ENCODE data around the gene ADAMTS8.

The ADAMTS8 gene

DNA sequence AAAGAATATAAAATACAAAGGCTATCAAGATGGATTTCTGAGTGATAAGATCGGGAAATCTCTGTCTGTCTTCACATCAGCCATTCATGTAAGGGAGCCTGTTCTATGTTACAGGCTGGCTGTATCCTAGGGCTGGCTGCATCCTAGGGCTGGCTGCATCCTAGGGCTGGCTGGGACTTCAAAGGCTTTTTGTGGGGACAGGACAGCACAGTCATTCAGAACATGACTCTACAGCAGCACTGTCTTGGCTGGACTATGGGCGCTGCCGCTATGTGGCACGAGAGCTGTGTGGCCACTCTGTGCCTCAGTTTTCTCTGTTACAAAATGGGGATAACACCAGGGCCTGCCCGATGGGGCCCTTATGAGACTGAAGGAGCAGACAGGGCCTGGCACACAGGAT, 10.2 kb downstream of the ADAMTS8 start:
- no peaks in the 10 kb centered on the region for H3K27me3 ChIP-seq (ENCODE audit: insufficient read depth, low read length)
- no peak overlapping the region for H3K4ac ChIP-seq (ENCODE audit: low read depth, low read length)
- no peak overlapping the region for H3K4me2 ChIP-seq (ENCODE audit: low read length)
- no peak overlapping the region for H4K12ac ChIP-seq (ENCODE audit: low read depth, low read length)
- H4K8ac ChIP-seq (ENCODE audit: low read depth, low read length): no peak overlapping the region
- H2BK120ac ChIP-seq (ENCODE audit: insufficient read depth, low read length, poor library complexity): no peak overlapping the region
- H2AFZ ChIP-seq (ENCODE audit: insufficient read depth, low read length, poor library complexity): no peak overlapping the region
- no peak overlapping the region for H4K91ac ChIP-seq (ENCODE audit: low read depth, low read length)
- WGBS (ENCODE audit: extremely low coverage, insufficient coverage, insufficient read length): no CpG with 5 or more reads among the region's 5 CpGs
- H3K23ac ChIP-seq (ENCODE audit: low read length): no peak overlapping the region
- H2BK12ac ChIP-seq (ENCODE audit: low read length): no peak overlapping the region
- no peak overlapping the region for H2BK5ac ChIP-seq (ENCODE audit: low read depth, low read length, poor library complexity)
- no peaks in the 10 kb centered on the region for H3K36me3 ChIP-seq (ENCODE audit: control insufficient read depth in 1 of 2, insufficient read depth in 2 of 2, low read length in 2 of 2)
- peaks cover 1% of the 10 kb centered on the region for H3K9me3 ChIP-seq (ENCODE audit: insufficient read depth, low read depth, low read length)
- no peak overlapping the region for H2AK5ac ChIP-seq (ENCODE audit: low read length)
- H3K4me3 ChIP-seq (ENCODE audit: low read depth, low read length): no peak overlapping the region
- no peaks in the 10 kb centered on the region for H3K4me1 ChIP-seq (ENCODE audit: control insufficient read depth in 1 of 2, insufficient read depth in 2 of 2, low read length in 2 of 2)
- no peak overlapping the region for H3K9ac ChIP-seq (ENCODE audit: low read length)
- H3K14ac ChIP-seq (ENCODE audit: low read length): no peak overlapping the region
- no peak overlapping the region for H3K27ac ChIP-seq (ENCODE audit: low read depth, low read length)
- H3K79me1 ChIP-seq (ENCODE audit: low read length): no peaks in the 10 kb centered on the region
- no peak for DNase-seq
- no peak overlapping the region for H3K18ac ChIP-seq (ENCODE audit: low read length)
- no peaks in the 10 kb centered on the region for H3K79me2 ChIP-seq (ENCODE audit: control insufficient read depth, insufficient read depth, low read length, poor library complexity)

- H3K27ac ChIP-seq (ENCODE audit: low read depth, low read length): no peak overlapping the region
- no peaks in the 10 kb centered on the region for H3K79me1 ChIP-seq (ENCODE audit: low read length)
- H3K4me1 ChIP-seq (ENCODE audit: control insufficient read depth in 1 of 2, insufficient read depth in 2 of 2, low read length in 2 of 2): no peaks in the 10 kb centered on the region
- no peak overlapping the region for H4K8ac ChIP-seq (ENCODE audit: low read depth, low read length)
- H3K18ac ChIP-seq (ENCODE audit: low read length): no peak overlapping the region
- no peak overlapping the region for H3K23ac ChIP-seq (ENCODE audit: low read length)
- H3K14ac ChIP-seq (ENCODE audit: low read length): no peak overlapping the region
- H3K27me3 ChIP-seq (ENCODE audit: insufficient read depth, low read length): no peaks in the 10 kb centered on the region
- no peak overlapping the region for H3K4me2 ChIP-seq (ENCODE audit: low read length)
- no peak overlapping the region for H2AFZ ChIP-seq (ENCODE audit: insufficient read depth, low read length, poor library complexity)
- H2AK5ac ChIP-seq (ENCODE audit: low read length): no peak overlapping the region
- no peak overlapping the region for H3K9ac ChIP-seq (ENCODE audit: low read length)
- H2BK12ac ChIP-seq (ENCODE audit: low read length): no peak overlapping the region
- H3K4me3 ChIP-seq (ENCODE audit: low read depth, low read length): no peak overlapping the region
- no peak overlapping the region for H4K12ac ChIP-seq (ENCODE audit: low read depth, low read length)
- H2BK120ac ChIP-seq (ENCODE audit: insufficient read depth, low read length, poor library complexity): no peak overlapping the region
- H3K9me3 ChIP-seq (ENCODE audit: insufficient read depth, low read depth, low read length): peaks cover 1% of the 10 kb centered on the region
- no peak overlapping the region for H3K4ac ChIP-seq (ENCODE audit: low read depth, low read length)
- no peak for DNase-seq
- H2BK5ac ChIP-seq (ENCODE audit: low read depth, low read length, poor library complexity): no peak overlapping the region
- no peak overlapping the region for H4K91ac ChIP-seq (ENCODE audit: low read depth, low read length)
- H3K36me3 ChIP-seq (ENCODE audit: control insufficient read depth in 1 of 2, insufficient read depth in 2 of 2, low read length in 2 of 2): no peaks in the 10 kb centered on the region
- no peaks in the 10 kb centered on the region for H3K79me2 ChIP-seq (ENCODE audit: control insufficient read depth, insufficient read depth, low read length, poor library complexity)
- no CpG with 5 or more reads among the region's 11 CpGs for WGBS (ENCODE audit: extremely low coverage, insufficient coverage, insufficient read length)
These were observed 11.5 kb downstream of the ADAMTS8 start for GRCh38 chr11:130416906-130417305.

- Histone ChIP-seq H3K79me1 (ENCODE audit: low read length) (no peaks in the 10 kb centered on the region), H3K9me3 (ENCODE audit: insufficient read depth, low read depth, low read length) (peaks cover 1% of the 10 kb centered on the region), H4K91ac (ENCODE audit: low read depth, low read length) (no peak overlapping the region), H2AK5ac (ENCODE audit: low read length) (no peak overlapping the region), H3K4me1 (ENCODE audit: control insufficient read depth in 1 of 2, insufficient read depth in 2 of 2, low read length in 2 of 2) (no peaks in the 10 kb centered on the region), H3K27me3 (ENCODE audit: insufficient read depth, low read length) (no peaks in the 10 kb centered on the region), H3K4me2 (ENCODE audit: low read length) (no peak overlapping the region), H3K4ac (ENCODE audit: low read depth, low read length) (no peak overlapping the region), H3K23ac (ENCODE audit: low read length) (no peak overlapping the region), H3K27ac (ENCODE audit: low read depth, low read length) (no peak overlapping the region), H2BK120ac (ENCODE audit: insufficient read depth, low read length, poor library complexity) (no peak overlapping the region), H3K79me2 (ENCODE audit: control insufficient read depth, insufficient read depth, low read length, poor library complexity) (no peaks in the 10 kb centered on the region), H4K12ac (ENCODE audit: low read depth, low read length) (no peak overlapping the region), H2AFZ (ENCODE audit: insufficient read depth, low read length, poor library complexity) (no peak overlapping the region), H4K8ac (ENCODE audit: low read depth, low read length) (no peak overlapping the region), H3K18ac (ENCODE audit: low read length) (no peak overlapping the region), H3K4me3 (ENCODE audit: low read depth, low read length) (no peak overlapping the region), H3K9ac (ENCODE audit: low read length) (no peak overlapping the region), H2BK5ac (ENCODE audit: low read depth, low read length, poor library complexity) (no peak overlapping the region), H3K36me3 (ENCODE audit: control insufficient read depth in 1 of 2, insufficient read depth in 2 of 2, low read length in 2 of 2) (no peaks in the 10 kb centered on the region), H3K14ac (ENCODE audit: low read length) (no peak overlapping the region), H2BK12ac (ENCODE audit: low read length) (no peak overlapping the region)
- no CpG with 5 or more reads among the region's 12 CpGs for WGBS (ENCODE audit: extremely low coverage, insufficient coverage, insufficient read length)
- no peak for DNase-seq
These were observed 11.9 kb downstream of the ADAMTS8 start for GRCh38 chr11:130416530-130416882.

DNA sequence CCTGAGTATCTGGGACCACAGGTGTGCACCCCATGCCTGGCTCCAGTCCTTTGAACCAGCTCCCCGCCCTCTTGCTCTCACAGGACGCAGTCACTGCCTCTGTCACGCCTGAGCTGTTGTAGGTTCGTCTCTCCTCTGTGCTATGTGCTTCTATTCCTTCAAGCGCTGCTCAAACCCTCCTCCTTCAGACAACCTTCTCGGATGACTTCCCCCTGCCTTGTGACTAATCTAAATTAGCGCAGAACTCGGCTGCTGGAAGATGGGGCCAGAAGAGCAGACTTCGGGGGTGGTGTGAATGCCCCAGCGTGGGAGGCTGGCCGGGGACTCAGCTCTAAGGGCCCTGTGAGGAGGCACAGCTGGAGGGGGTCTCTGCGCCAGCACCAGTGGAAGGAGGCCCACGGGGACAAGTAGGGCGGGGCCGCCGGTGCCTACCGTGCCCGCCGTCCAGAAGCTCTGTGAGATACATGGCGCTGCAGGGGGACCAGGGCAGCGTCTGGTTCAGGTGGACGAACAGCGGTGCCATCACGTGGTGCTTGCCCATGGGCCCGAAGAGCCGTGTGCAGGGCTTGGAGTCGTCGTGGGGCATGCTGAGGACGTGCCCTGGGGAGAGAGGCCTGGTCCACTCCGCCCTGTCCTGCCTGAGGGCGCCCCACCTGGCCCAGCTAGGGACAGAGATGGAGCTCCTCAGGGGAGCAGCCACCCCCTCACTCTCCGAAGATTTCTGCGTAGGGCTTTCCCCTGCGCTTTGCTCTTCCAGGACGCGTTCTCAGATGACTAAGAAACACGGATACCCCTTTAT, 12.5 kb downstream of the ADAMTS8 start:
- no CpG with 5 or more reads among the region's 37 CpGs for WGBS (ENCODE audit: extremely low coverage, insufficient coverage, insufficient read length)
- no peak overlapping the region for H2AK5ac ChIP-seq (ENCODE audit: low read length)
- H3K36me3 ChIP-seq (ENCODE audit: control insufficient read depth in 1 of 2, insufficient read depth in 2 of 2, low read length in 2 of 2): no peaks in the 10 kb centered on the region
- H2BK120ac ChIP-seq (ENCODE audit: insufficient read depth, low read length, poor library complexity): no peak overlapping the region
- H4K8ac ChIP-seq (ENCODE audit: low read depth, low read length): no peak overlapping the region
- no peaks in the 10 kb centered on the region for H3K27me3 ChIP-seq (ENCODE audit: insufficient read depth, low read length)
- H3K9ac ChIP-seq (ENCODE audit: low read length): no peak overlapping the region
- H3K27ac ChIP-seq (ENCODE audit: low read depth, low read length): no peak overlapping the region
- DNase-seq: no peak
- H3K4me3 ChIP-seq (ENCODE audit: low read depth, low read length): no peak overlapping the region
- H3K23ac ChIP-seq (ENCODE audit: low read length): no peak overlapping the region
- H4K12ac ChIP-seq (ENCODE audit: low read depth, low read length): no peak overlapping the region
- no peak overlapping the region for H3K4me2 ChIP-seq (ENCODE audit: low read length)
- no peaks in the 10 kb centered on the region for H3K4me1 ChIP-seq (ENCODE audit: control insufficient read depth in 1 of 2, insufficient read depth in 2 of 2, low read length in 2 of 2)
- no peak overlapping the region for H3K18ac ChIP-seq (ENCODE audit: low read length)
- no peak overlapping the region for H2BK12ac ChIP-seq (ENCODE audit: low read length)
- H3K79me1 ChIP-seq (ENCODE audit: low read length): no peaks in the 10 kb centered on the region
- H3K9me3 ChIP-seq (ENCODE audit: insufficient read depth, low read depth, low read length): peaks cover 1% of the 10 kb centered on the region
- H2AFZ ChIP-seq (ENCODE audit: insufficient read depth, low read length, poor library complexity): no peak overlapping the region
- no peak overlapping the region for H3K4ac ChIP-seq (ENCODE audit: low read depth, low read length)
- no peaks in the 10 kb centered on the region for H3K79me2 ChIP-seq (ENCODE audit: control insufficient read depth, insufficient read depth, low read length, poor library complexity)
- no peak overlapping the region for H3K14ac ChIP-seq (ENCODE audit: low read length)
- no peak overlapping the region for H2BK5ac ChIP-seq (ENCODE audit: low read depth, low read length, poor library complexity)
- no peak overlapping the region for H4K91ac ChIP-seq (ENCODE audit: low read depth, low read length)
